Right lobe of liver (tissue), 4 donors: ENCODE data around the gene MYPOP.

Source experiments
- CTCF ChIP-seq, 4 donors: fragments of 200-600 bp in 3 of 4; fragments of 450-650 bp in 1 of 4; IDR thresholded peaks; one replicate each; pipeline versions ENCODE4 v1.5.1 to v1.8.0; 2016 to 2022; ENCODE audit warnings: antibody characterized with exemption in 4 of 4, mild to moderate bottlenecking in 2 of 4
- POLR2A ChIP-seq: fragments of 450-650 bp; IDR thresholded peaks from one replicate; pipeline ENCODE4 v1.6.1; 2017; ENCODE audit warnings: antibody characterized with exemption, mild to moderate bottlenecking
- donor health status: DM: no; HTN: no; CAD: no.
- donor health status: DM: no; HTN: no; CAD: no.
- donor health status: DM: no; HTN: yes; CAD: no.

GRCh38 chr19:45895519-45895972, 6.9 kb downstream of the MYPOP start:
- TF ChIP-seq CTCF (IDR thresholded peaks at IDR 0.05): no peak
- TF ChIP-seq POLR2A: no peak
